GM23248 (cell line): ENCODE measurements around the gene SCN11A. TPM values are rescaled to one million over a fixed set of nuclear protein-coding genes. Genes with fewer than 3 reads are reported as not detected.

Source experiments
- DNase-seq: peaks from one replicate; pipeline ENCODE4 v3.0.0-alpha.2; 2015
- H2AFZ ChIP-seq: fragments of 200-600 bp; sonication (generic); 2 replicates; pipeline ENCODE4 v1.6.1; 2016; ENCODE audit warnings: antibody characterized with exemption
- H3F3A ChIP-seq: fragments of 200-600 bp; sonication (generic); 2 replicates; pipeline ENCODE4 v1.6.1; 2016; ENCODE audit warnings: mild to moderate bottlenecking, antibody characterized with exemption, mixed run types; ENCODE audit not compliant: insufficient read depth
- H3K27ac ChIP-seq: fragments of 200-600 bp; sonication (generic); 2 replicates; pipeline ENCODE4 v1.5.1; 2016; ENCODE audit warnings: mild to moderate bottlenecking
- H3K27me3 ChIP-seq: fragments of 200-600 bp; sonication (generic); replicated peaks from 2 replicates; pipeline ENCODE4 v1.6.1; 2016; ENCODE audit warnings: mild to moderate bottlenecking; ENCODE audit not compliant: insufficient read depth
- H3K36me3 ChIP-seq: fragments of 200-600 bp; sonication (generic); 2 replicates; pipeline ENCODE4 v1.6.1; 2016; ENCODE audit warnings: low read depth, mild to moderate bottlenecking
- H3K4me1 ChIP-seq: fragments of 200-600 bp; sonication (generic); 2 replicates; pipeline ENCODE4 v1.6.1; 2016; ENCODE audit warnings: mild to moderate bottlenecking; ENCODE audit not compliant: insufficient read depth
- H3K4me2 ChIP-seq: fragments of 200-600 bp; sonication (generic); one replicate; pipeline ENCODE4 v1.6.1; 2016; ENCODE audit warnings: mild to moderate bottlenecking; ENCODE audit not compliant: unreplicated experiment
- H3K4me3 ChIP-seq: fragments of 200-600 bp; sonication (generic); 2 replicates; pipeline ENCODE4 v1.5.1; 2016; ENCODE audit warnings: mild to moderate bottlenecking
- H3K79me2 ChIP-seq: fragments of 200-600 bp; sonication (generic); 2 replicates; pipeline ENCODE4 v1.6.1; 2016; ENCODE audit warnings: mild to moderate bottlenecking; ENCODE audit not compliant: insufficient read depth
- H3K9ac ChIP-seq: fragments of 200-600 bp; sonication (generic); 2 replicates; pipeline ENCODE4 v1.6.1; 2016; ENCODE audit warnings: mild to moderate bottlenecking
- H3K9me2 ChIP-seq: fragments of 200-600 bp; sonication (generic); 2 replicates; pipeline ENCODE4 v1.6.1; 2016; ENCODE audit warnings: mixed run types, mild to moderate bottlenecking, moderate library complexity; ENCODE audit not compliant: insufficient read depth
- H3K9me3 ChIP-seq: fragments of 200-600 bp; sonication (generic); one replicate; pipeline ENCODE4 v1.6.1; 2017; ENCODE audit warnings: low read depth
- H4K20me1 ChIP-seq: fragments of 200-600 bp; sonication (generic); 2 replicates; pipeline ENCODE4 v1.6.0; 2016; ENCODE audit not compliant: insufficient read depth
- EZH2 ChIP-seq: fragments of 200-600 bp; sonication (generic); IDR thresholded peaks from 2 replicates; pipeline ENCODE4 v1.6.1; 2018; ENCODE audit warnings: antibody characterized with exemption, mild to moderate bottlenecking; ENCODE audit not compliant: insufficient read depth, poor library complexity, severe bottlenecking
- EZH2phosphoT487 ChIP-seq: fragments of 200-600 bp; sonication (generic); IDR thresholded peaks from 2 replicates; pipeline ENCODE4 v1.6.1; 2018; ENCODE audit warnings: antibody characterized with exemption, moderate library complexity, mild to moderate bottlenecking, low read depth; ENCODE audit not compliant: insufficient read depth
- WGBS, 2 experiments: methylation state at CpG; one replicate each; pipeline ENCODE4 v1.1.6; 2015 to 2017; ENCODE audit warnings: low lambda C conversion rate in 2 of 2, low coverage in 1 of 2; ENCODE audit errors: missing lambda C conversion rate in 2 of 2; 5-methylcytosine and 5-hydroxymethylcytosine counted together
- in situ Hi-C: fragments of 300-500 bp; cut with MboI; formaldehyde crosslinking; loops from 2 replicates; pipeline ENCODE4 v1.15.0; 2020
- polyA plus RNA-seq: library from polyadenylated mRNA; unstranded; fragments of >200 nt; fragmentation: Nextera tagmentation; extraction: Ambion mirVana; gene quantifications from 2 replicates; pipeline ENCODE4 v1.2.1, GENCODE V29; 2016
- total RNA-seq: library from RNA; depleted of rRNA; stranded (reverse); fragments of >200 nt; shearing (Covaris generic); gene quantifications from 2 replicates; pipeline ENCODE4 v1.2.3, GENCODE V29; 2014

SCN11A gene
- total and polyA plus RNA-seq, 2 experiments from 2014 or later = not detected

DNA sequence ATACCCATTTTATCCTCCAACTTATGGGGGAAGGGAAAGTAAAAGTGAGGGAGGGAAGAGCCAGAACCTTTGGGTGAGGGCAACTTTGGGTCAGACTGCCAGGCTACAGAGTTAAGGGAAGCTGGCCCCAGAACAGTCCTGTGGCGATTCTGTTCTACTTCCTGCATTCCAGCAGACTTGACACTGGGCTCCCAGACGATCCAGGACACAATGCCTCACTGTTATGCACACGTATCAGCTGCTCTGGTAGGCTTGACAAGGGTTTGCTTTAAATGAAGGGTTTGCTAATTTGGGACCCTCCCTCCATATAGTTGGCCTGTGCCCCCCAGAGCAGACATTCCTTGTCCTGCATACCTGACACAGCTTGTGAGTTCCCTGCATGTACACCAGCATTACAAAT is 45.0 kb upstream of the SCN11A start:
- H3K36me3 ChIP-seq = peaks cover 31% of the 10 kb centered on the region
- WGBS, 2 experiments = 21 to 28% methylated on average over 3 of the region's 3 CpGs
- no peaks in the 10 kb centered on the region for H3K9me2 ChIP-seq
- H3K27me3 ChIP-seq = no peaks in the 10 kb centered on the region
- H3K4me1 ChIP-seq = peaks cover 10% of the 10 kb centered on the region; the same call in 1 of the 2 replicates
- H3K9me3 ChIP-seq = no peaks in the 10 kb centered on the region
- H3K27ac ChIP-seq = no peak overlapping the region; the same call in 1 of the 2 replicates
- no peak overlapping the region for H3K4me3 ChIP-seq
- H3F3A ChIP-seq = peaks cover 14% of the 10 kb centered on the region
- H3K4me2 ChIP-seq = no peak overlapping the region
- H2AFZ ChIP-seq = no peak overlapping the region
- H3K79me2 ChIP-seq = peaks cover 14% of the 10 kb centered on the region; the same call in 1 of the 2 replicates
- peak; percentile 58 for DNase-seq
- 0 out of 2 replicates have a peak, but pooled peaks cover 3% of the 10 kb centered on the region for H4K20me1 ChIP-seq
- no peak for TF ChIP-seq EZH2
- no peak for TF ChIP-seq EZH2phosphoT487
- in situ Hi-C loops = loop anchor here (10.0 kb wide), 1 partner anchor 188 kb away; the partner anchor contains the start of gene CX3CR1
- H3K9ac ChIP-seq = no peak overlapping the region; the same call in 1 of the 2 replicates

GRCh38 chr3:39095778-39096177 is 44.0 kb upstream of the SCN11A start:
- Histone ChIP-seq H3K36me3 (peaks cover 35% of the 10 kb centered on the region), H3K27me3 (no peaks in the 10 kb centered on the region), H3K79me2 (peaks cover 4% of the 10 kb centered on the region; the same call in 1 of the 2 replicates), H3K27ac (no peak overlapping the region), H4K20me1 (no peaks in the 10 kb centered on the region), H3K9ac (no peak overlapping the region), H3F3A (peaks cover 14% of the 10 kb centered on the region), H3K9me3 (no peaks in the 10 kb centered on the region), H3K4me2 (no peak overlapping the region), H3K4me3 (no peak overlapping the region), H2AFZ (no peak overlapping the region), H3K9me2 (no peaks in the 10 kb centered on the region), H3K4me1 (peaks cover 7% of the 10 kb centered on the region; the same call in 1 of the 2 replicates)
- TF ChIP-seq EZH2phosphoT487 (no peak), EZH2 (no peak)
- WGBS, 2 experiments = 65 to 70% methylated on average over 3 of the region's 3 CpGs
- no peak for DNase-seq
- in situ Hi-C loops = loop anchor here (10.0 kb wide), 1 partner anchor 189 kb away; the partner anchor contains the start of gene CX3CR1

- H2AFZ ChIP-seq = no peak overlapping the region
- TF ChIP-seq EZH2phosphoT487 = no peak
- H3K79me2 ChIP-seq = no peaks in the 10 kb centered on the region
- 72 to 76% methylated on average over 7 of the region's 7 CpGs for WGBS, 2 experiments
- no peak for DNase-seq
- no peaks in the 10 kb centered on the region for H3K9me3 ChIP-seq
- no peaks in the 10 kb centered on the region for H4K20me1 ChIP-seq
- H3K4me2 ChIP-seq = no peak overlapping the region
- H3K9ac ChIP-seq = no peak overlapping the region
- H3K27me3 ChIP-seq = no peaks in the 10 kb centered on the region
- no peaks in the 10 kb centered on the region for H3K9me2 ChIP-seq
- H3K27ac ChIP-seq = no peak overlapping the region
- peaks cover 14% of the 10 kb centered on the region for H3F3A ChIP-seq
- in situ Hi-C loops = loop anchor here (10.0 kb wide), 1 partner anchor 190 kb away; the partner anchor contains the start of gene CX3CR1
- peaks cover 38% of the 10 kb centered on the region for H3K36me3 ChIP-seq
- H3K4me1 ChIP-seq = peaks cover 7% of the 10 kb centered on the region; the same call in 1 of the 2 replicates
- H3K4me3 ChIP-seq = no peak overlapping the region
Observed at GRCh38 chr3:39094851-39095677, 43.3 kb upstream of the SCN11A start.

DNA sequence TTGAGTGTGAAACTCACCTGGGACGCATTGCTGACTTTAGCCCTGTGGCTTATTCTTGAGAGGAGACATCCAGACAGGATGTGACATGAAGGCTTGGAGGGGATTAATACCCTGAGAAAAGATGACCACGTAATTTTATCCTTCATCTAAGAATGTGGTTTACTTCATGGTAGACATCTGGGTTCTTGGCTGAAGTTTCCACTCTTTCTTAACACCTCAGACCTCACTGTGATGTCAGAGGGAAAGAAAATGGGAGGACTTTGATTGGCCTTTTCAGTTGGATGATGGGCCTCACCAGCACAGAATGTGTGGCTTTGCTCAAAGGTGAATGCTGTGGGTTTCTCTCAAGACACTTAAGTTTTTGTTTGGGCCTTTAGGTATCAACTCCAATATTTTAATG is 39.2 kb upstream of the SCN11A start:
- Histone ChIP-seq H3K4me3 (no peak overlapping the region), H3F3A (peaks cover 13% of the 10 kb centered on the region; the same call in 1 of the 2 replicates), H3K4me2 (no peak overlapping the region), H4K20me1 (no peaks in the 10 kb centered on the region), H2AFZ (no peak overlapping the region), H3K9me2 (no peaks in the 10 kb centered on the region), H3K36me3 (peaks cover 46% of the 10 kb centered on the region), H3K9me3 (no peaks in the 10 kb centered on the region), H3K27ac (no peak overlapping the region), H3K79me2 (no peaks in the 10 kb centered on the region), H3K27me3 (no peaks in the 10 kb centered on the region), H3K4me1 (no peaks in the 10 kb centered on the region), H3K9ac (no peak overlapping the region)
- TF ChIP-seq EZH2phosphoT487 = no peak
- TF ChIP-seq EZH2 = no peak
- in situ Hi-C loops = loop anchor here (10.0 kb wide), 1 partner anchor 194 kb away; the partner anchor contains the start of gene CX3CR1
- DNase-seq = no peak
- WGBS, 2 experiments = 95 to 96% methylated on average over 2 of the region's 2 CpGs
